ENCODE measurements around the gene PDIA6. TPM values are rescaled to one million over a fixed set of nuclear protein-coding genes. Genes with fewer than 3 reads are reported as not detected.

Gene PDIA6
- total and polyA plus RNA-seq, 9 of the 15 experiments (the other 6 are each of a cell fraction or from before 2014, with no cell fraction given), result 166 to 268 (median 229) TPM

DNA sequence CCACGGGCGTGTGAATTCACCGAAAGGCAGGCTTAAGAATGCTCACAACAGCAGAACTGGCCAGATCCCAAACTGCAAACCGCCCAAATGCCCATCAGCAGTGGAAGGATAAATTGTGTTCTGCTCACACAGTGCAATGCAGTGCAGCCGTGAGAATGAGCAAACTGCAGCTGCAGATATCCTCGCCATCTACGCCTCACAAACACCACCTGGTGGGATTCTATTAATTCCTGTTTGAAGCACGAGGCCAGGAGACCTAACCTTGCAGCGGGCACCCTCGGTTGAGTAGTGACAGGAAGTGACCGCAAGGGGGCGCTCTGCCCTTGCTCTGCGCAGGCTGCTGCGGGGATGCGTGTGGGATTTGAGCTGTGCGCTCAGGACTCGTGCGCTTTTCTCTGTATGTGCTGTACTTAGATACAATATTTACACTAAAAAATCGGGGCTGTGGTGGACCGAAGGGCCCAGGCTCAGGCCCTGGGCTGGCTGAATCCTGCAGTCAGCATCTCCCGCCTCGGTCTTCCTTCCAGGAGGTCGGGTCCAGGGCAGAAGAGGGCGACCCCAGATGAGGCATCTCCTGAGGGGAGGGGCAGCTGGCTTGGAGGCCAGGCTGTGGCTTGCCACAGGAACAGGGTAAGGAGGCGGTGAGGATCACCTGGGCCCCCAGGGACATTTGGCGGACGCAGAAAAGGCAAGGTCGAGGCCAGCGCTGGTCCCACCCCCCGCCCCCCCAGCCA is 19.8 kb upstream of the PDIA6 start (continued):
- TF ChIP-seq ZMIZ1 (IDR thresholded peaks at IDR 0.05; ENCODE audit: low read depth in 2 of 2, low read length in 2 of 2) (no peak), MEF2A (IDR thresholded peaks at IDR 0.05; ENCODE audit: control insufficient read depth, low read depth, low read length) (no peak), SPI1 (IDR thresholded peaks at IDR 0.05; ENCODE audit: borderline replicate concordance, low read depth, low read length) (no peak), PHF21A (IDR thresholded peaks at IDR 0.05; ENCODE audit: borderline replicate concordance, low read depth) (no peak), ZNF354B (CRISPR knock-in tag; IDR thresholded peaks at IDR 0.05) (no peak), KDM2B (CRISPR knock-in tag; IDR thresholded peaks at IDR 0.05) (no peak), ARNT (IDR thresholded peaks at IDR 0.05) (no peak), MAX (CRISPR knock-in tag; IDR thresholded peaks at IDR 0.05) (peak; percentile 55), ZNF766 (CRISPR knock-in tag; conservative IDR thresholded peaks at IDR 0.05) (no peak), REST (IDR thresholded peaks at IDR 0.05; ENCODE audit: borderline replicate concordance) (peak; percentile 75), REST (CRISPR knock-in tag; IDR thresholded peaks at IDR 0.05; ENCODE audit: low read depth) (no peak)
- TF ChIP-seq, protein P1, sequence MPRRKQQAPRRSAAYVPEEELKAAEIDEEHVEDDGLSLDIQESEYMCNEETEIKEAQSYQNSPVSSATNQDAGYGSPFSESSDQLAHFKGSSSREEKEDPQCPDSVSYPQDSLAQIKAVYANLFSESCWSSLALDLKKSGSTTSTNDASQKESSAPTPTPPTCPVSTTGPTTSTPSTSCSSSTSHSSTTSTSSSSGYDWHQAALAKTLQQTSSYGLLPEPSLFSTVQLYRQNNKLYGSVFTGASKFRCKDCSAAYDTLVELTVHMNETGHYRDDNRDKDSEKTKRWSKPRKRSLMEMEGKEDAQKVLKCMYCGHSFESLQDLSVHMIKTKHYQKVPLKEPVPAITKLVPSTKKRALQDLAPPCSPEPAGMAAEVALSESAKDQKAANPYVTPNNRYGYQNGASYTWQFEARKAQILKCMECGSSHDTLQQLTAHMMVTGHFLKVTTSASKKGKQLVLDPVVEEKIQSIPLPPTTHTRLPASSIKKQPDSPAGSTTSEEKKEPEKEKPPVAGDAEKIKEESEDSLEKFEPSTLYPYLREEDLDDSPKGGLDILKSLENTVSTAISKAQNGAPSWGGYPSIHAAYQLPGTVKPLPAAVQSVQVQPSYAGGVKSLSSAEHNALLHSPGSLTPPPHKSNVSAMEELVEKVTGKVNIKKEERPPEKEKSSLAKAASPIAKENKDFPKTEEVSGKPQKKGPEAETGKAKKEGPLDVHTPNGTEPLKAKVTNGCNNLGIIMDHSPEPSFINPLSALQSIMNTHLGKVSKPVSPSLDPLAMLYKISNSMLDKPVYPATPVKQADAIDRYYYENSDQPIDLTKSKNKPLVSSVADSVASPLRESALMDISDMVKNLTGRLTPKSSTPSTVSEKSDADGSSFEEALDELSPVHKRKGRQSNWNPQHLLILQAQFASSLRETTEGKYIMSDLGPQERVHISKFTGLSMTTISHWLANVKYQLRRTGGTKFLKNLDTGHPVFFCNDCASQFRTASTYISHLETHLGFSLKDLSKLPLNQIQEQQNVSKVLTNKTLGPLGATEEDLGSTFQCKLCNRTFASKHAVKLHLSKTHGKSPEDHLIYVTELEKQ (CRISPR knock-in tag; IDR thresholded peaks at IDR 0.05), result no peak

Data from K562 (cell line).